Smooth muscle cell (in vitro differentiated cells): Measurements from ENCODE around the gene KRTAP4-16. TPM values are rescaled to one million over a fixed set of nuclear protein-coding genes. Genes with fewer than 3 reads are reported as not detected.

Experiments
- DNase-seq: peaks from one replicate; lab custom pipeline; 2025; ENCODE audit not compliant: unreplicated experiment; lab: John Stamatoyannopoulos, UW
- H2AFZ ChIP-seq: fragments of 200-600 bp; sonication (generic); 2 replicates; pipeline ENCODE4 v1.6.0; 2016; ENCODE audit warnings: antibody characterized with exemption, low read depth, mild to moderate bottlenecking
- H3F3A ChIP-seq: fragments of 200-600 bp; sonication (generic); 2 replicates; pipeline ENCODE4 v1.6.0; 2017; ENCODE audit warnings: antibody characterized with exemption, low read depth
- H3K27ac ChIP-seq: fragments of 200-600 bp; sonication (generic); 2 replicates; pipeline ENCODE4 v1.5.1; 2016; ENCODE audit warnings: low read depth, mild to moderate bottlenecking
- H3K27me3 ChIP-seq: fragments of 200-600 bp; sonication (generic); 2 replicates; pipeline ENCODE4 v1.6.1; 2016; ENCODE audit warnings: low read depth, mild to moderate bottlenecking
- H3K36me3 ChIP-seq: fragments of 200-600 bp; sonication (generic); 2 replicates; pipeline ENCODE4 v1.5.1; 2016; ENCODE audit warnings: low read depth
- H3K4me1 ChIP-seq: fragments of 200-600 bp; sonication (generic); 2 replicates; pipeline ENCODE4 v1.5.1; 2016; ENCODE audit warnings: low read depth
- H3K4me2 ChIP-seq: fragments of 200-600 bp; sonication (generic); 2 replicates; pipeline ENCODE4 v1.6.0; 2016; ENCODE audit warnings: mild to moderate bottlenecking
- H3K4me3 ChIP-seq: fragments of 200-600 bp; sonication (generic); 2 replicates; pipeline ENCODE4 v1.5.1; 2016; ENCODE audit warnings: mild to moderate bottlenecking
- H3K79me2 ChIP-seq: fragments of 200-600 bp; sonication (generic); 2 replicates; pipeline ENCODE4 v1.6.0; 2016; ENCODE audit warnings: low read depth, mild to moderate bottlenecking
- H3K9ac ChIP-seq: fragments of 200-600 bp; sonication (generic); 2 replicates; pipeline ENCODE4 v1.6.0; 2016; ENCODE audit warnings: low read depth
- H3K9me3 ChIP-seq: fragments of 200-600 bp; sonication (generic); replicated peaks from 2 replicates; pipeline ENCODE4 v1.5.1; 2016; ENCODE audit warnings: low read depth
- H4K20me1 ChIP-seq: fragments of 200-600 bp; sonication (generic); 2 replicates; pipeline ENCODE4 v1.6.0; 2016; ENCODE audit warnings: low read depth
- polyA plus RNA-seq: library from polyadenylated mRNA; unstranded; fragments of >200 nt; fragmentation: Nextera tagmentation; extraction: Ambion mirVana; gene quantifications from 2 replicates; pipeline ENCODE4 v1.2.1, GENCODE V29; 2016
- total RNA-seq: library from RNA; depleted of rRNA; stranded (reverse); fragments of >200 nt; gene quantifications from 2 replicates; pipeline ENCODE4 v1.2.3, GENCODE V29; 2014
- TF ChIP-seq, protein P1 (sequence below): fragments of 200-600 bp; sonication (generic); IDR thresholded peaks from 2 replicates; pipeline ENCODE4 v1.5.1; 2017; ENCODE audit warnings: borderline replicate concordance, mild to moderate bottlenecking, antibody characterized with exemption; ENCODE audit not compliant: insufficient read depth, poor library complexity, severe bottlenecking

The KRTAP4-16 gene
- total and polyA plus RNA-seq, 2 experiments from 2014 or later: not detected

DNA sequence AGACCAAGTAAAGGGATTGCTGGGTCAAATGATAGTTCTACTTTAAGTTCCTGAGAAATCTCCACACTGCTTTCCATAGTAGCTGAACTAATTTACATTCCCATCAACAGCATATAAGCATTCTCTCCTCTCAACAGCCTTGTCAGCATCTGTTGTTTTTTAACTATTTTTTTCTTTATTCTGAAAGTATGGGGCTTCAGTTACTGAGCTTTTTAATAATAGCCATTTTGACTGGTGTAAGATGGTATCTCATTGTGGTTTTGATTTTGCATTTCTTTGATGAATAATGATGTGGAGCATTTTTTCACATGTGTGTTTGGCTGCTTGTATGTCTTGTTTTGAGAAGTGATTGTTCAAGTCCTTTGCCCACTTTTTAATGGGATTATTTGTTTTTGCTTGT lies 49.4 kb downstream of the KRTAP4-16 start:
- TF ChIP-seq, protein P1, sequence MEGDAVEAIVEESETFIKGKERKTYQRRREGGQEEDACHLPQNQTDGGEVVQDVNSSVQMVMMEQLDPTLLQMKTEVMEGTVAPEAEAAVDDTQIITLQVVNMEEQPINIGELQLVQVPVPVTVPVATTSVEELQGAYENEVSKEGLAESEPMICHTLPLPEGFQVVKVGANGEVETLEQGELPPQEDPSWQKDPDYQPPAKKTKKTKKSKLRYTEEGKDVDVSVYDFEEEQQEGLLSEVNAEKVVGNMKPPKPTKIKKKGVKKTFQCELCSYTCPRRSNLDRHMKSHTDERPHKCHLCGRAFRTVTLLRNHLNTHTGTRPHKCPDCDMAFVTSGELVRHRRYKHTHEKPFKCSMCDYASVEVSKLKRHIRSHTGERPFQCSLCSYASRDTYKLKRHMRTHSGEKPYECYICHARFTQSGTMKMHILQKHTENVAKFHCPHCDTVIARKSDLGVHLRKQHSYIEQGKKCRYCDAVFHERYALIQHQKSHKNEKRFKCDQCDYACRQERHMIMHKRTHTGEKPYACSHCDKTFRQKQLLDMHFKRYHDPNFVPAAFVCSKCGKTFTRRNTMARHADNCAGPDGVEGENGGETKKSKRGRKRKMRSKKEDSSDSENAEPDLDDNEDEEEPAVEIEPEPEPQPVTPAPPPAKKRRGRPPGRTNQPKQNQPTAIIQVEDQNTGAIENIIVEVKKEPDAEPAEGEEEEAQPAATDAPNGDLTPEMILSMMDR: no peak
- H3K4me3 ChIP-seq: no peak overlapping the region
- H3K27ac ChIP-seq: no peak overlapping the region
- no peaks in the 10 kb centered on the region for H3K9me3 ChIP-seq
- no peaks in the 10 kb centered on the region for H3K36me3 ChIP-seq
- no peak overlapping the region for H3K9ac ChIP-seq
- H3K4me1 ChIP-seq: peaks cover 4% of the 10 kb centered on the region
- no peak overlapping the region for H2AFZ ChIP-seq
- H3K79me2 ChIP-seq: no peaks in the 10 kb centered on the region
- DNase-seq: no peak
- no peaks in the 10 kb centered on the region for H4K20me1 ChIP-seq
- H3K4me2 ChIP-seq: no peak overlapping the region
- H3K27me3 ChIP-seq: no peaks in the 10 kb centered on the region
- H3F3A ChIP-seq: no peaks in the 10 kb centered on the region

Other genes starting within 250 kb of the KRTAP4-16 start
Only the 30 nearest of the 39 such genes appear.
- gene KRT39, start 135.3 kb downstream of the KRTAP4-16 start, total RNA-seq: not detected in 2 replicates
- gene KRT39, start 135.3 kb downstream of the KRTAP4-16 start, polyA plus RNA-seq: not detected in 2 replicates
- not detected in 2 replicates for gene KRT40, start 117.9 kb downstream of the KRTAP4-16 start, total RNA-seq
- gene KRT40, start 117.9 kb downstream of the KRTAP4-16 start, polyA plus RNA-seq: not detected in 2 replicates
- gene KRTAP3-3, start 108.0 kb downstream of the KRTAP4-16 start, total RNA-seq: not detected in 2 replicates
- not detected in 2 replicates for gene KRTAP3-3, start 108.0 kb downstream of the KRTAP4-16 start, polyA plus RNA-seq
- gene KRTAP3-2, start 102.3 kb downstream of the KRTAP4-16 start, total RNA-seq: not detected in 2 replicates
- not detected in 2 replicates for gene KRTAP3-2, start 102.3 kb downstream of the KRTAP4-16 start, polyA plus RNA-seq
- gene KRTAP3-1, start 93.1 kb downstream of the KRTAP4-16 start, total RNA-seq: 0.49 and 1.5 TPM in 2 replicates
- gene KRTAP3-1, start 93.1 kb downstream of the KRTAP4-16 start, polyA plus RNA-seq: 0.29 and 1.8 TPM in 2 replicates
- 3.0 TPM in 1 of 2 replicates, not detected in the other for gene KRTAP1-5, start 75.0 kb downstream of the KRTAP4-16 start, total RNA-seq
- gene KRTAP1-5, start 75.0 kb downstream of the KRTAP4-16 start, polyA plus RNA-seq: 1.1 TPM in 1 of 2 replicates, not detected in the other
- gene KRTAP1-4, start 72.0 kb downstream of the KRTAP4-16 start, total RNA-seq: not detected in 2 replicates
- gene KRTAP1-4, start 72.0 kb downstream of the KRTAP4-16 start, polyA plus RNA-seq: not detected in 2 replicates
- gene KRTAP1-3, start 67.3 kb downstream of the KRTAP4-16 start, total RNA-seq: not detected in 2 replicates
- not detected in 2 replicates for gene KRTAP1-3, start 67.3 kb downstream of the KRTAP4-16 start, polyA plus RNA-seq
- gene KRTAP1-1, start 60.8 kb downstream of the KRTAP4-16 start, total RNA-seq: not detected in 2 replicates
- not detected in 2 replicates for gene KRTAP1-1, start 60.8 kb downstream of the KRTAP4-16 start, polyA plus RNA-seq
- not detected in 2 replicates for gene KRTAP2-1, start 54.9 kb downstream of the KRTAP4-16 start, total RNA-seq
- not detected in 2 replicates for gene KRTAP2-1, start 54.9 kb downstream of the KRTAP4-16 start, polyA plus RNA-seq
- gene KRTAP2-2, start 47.0 kb downstream of the KRTAP4-16 start, total RNA-seq: not detected in 2 replicates
- not detected in 2 replicates for gene KRTAP2-2, start 47.0 kb downstream of the KRTAP4-16 start, polyA plus RNA-seq
- 3.5 and 17.3 TPM in 2 replicates for gene KRTAP2-3, start 42.1 kb downstream of the KRTAP4-16 start, total RNA-seq
- 21.0 and 71.9 TPM in 2 replicates for gene KRTAP2-3, start 42.1 kb downstream of the KRTAP4-16 start, polyA plus RNA-seq
- not detected in 2 replicates for gene KRTAP2-4, start 36.3 kb downstream of the KRTAP4-16 start, total RNA-seq
- gene KRTAP2-4, start 36.3 kb downstream of the KRTAP4-16 start, polyA plus RNA-seq: 0.38 TPM in 1 of 2 replicates, not detected in the other
- not detected in 2 replicates for gene KRTAP4-7, start 18.1 kb downstream of the KRTAP4-16 start, total RNA-seq
- gene KRTAP4-7, start 18.1 kb downstream of the KRTAP4-16 start, polyA plus RNA-seq: not detected in 2 replicates
- not detected in 2 replicates for gene KRTAP4-8, start 4.1 kb downstream of the KRTAP4-16 start, total RNA-seq
- 0.56 TPM in 1 of 2 replicates, not detected in the other for gene KRTAP4-8, start 4.1 kb downstream of the KRTAP4-16 start, polyA plus RNA-seq
- 1.7 TPM in 1 of 2 replicates, not detected in the other for gene KRTAP4-9, start 3.2 kb upstream of the KRTAP4-16 start, total RNA-seq
- gene KRTAP4-9, start 3.2 kb upstream of the KRTAP4-16 start, polyA plus RNA-seq: not detected in 2 replicates
- not detected in 2 replicates for gene KRTAP4-11, start 16.2 kb upstream of the KRTAP4-16 start, total RNA-seq
- gene KRTAP4-11, start 16.2 kb upstream of the KRTAP4-16 start, polyA plus RNA-seq: not detected in 2 replicates
- not detected in 2 replicates for gene KRTAP4-12, start 22.0 kb upstream of the KRTAP4-16 start, total RNA-seq
- gene KRTAP4-12, start 22.0 kb upstream of the KRTAP4-16 start, polyA plus RNA-seq: not detected in 2 replicates
- not detected in 2 replicates for gene KRTAP4-6, start 38.3 kb upstream of the KRTAP4-16 start, total RNA-seq
- not detected in 2 replicates for gene KRTAP4-6, start 38.3 kb upstream of the KRTAP4-16 start, polyA plus RNA-seq
- gene KRTAP4-5, start 47.6 kb upstream of the KRTAP4-16 start, total RNA-seq: not detected in 2 replicates
- gene KRTAP4-5, start 47.6 kb upstream of the KRTAP4-16 start, polyA plus RNA-seq: not detected in 2 replicates
- not detected in 2 replicates for gene KRTAP4-4, start 58.5 kb upstream of the KRTAP4-16 start, total RNA-seq
- not detected in 2 replicates for gene KRTAP4-4, start 58.5 kb upstream of the KRTAP4-16 start, polyA plus RNA-seq
- gene KRTAP4-3, start 66.0 kb upstream of the KRTAP4-16 start, total RNA-seq: not detected in 2 replicates
- not detected in 2 replicates for gene KRTAP4-3, start 66.0 kb upstream of the KRTAP4-16 start, polyA plus RNA-seq
- not detected in 2 replicates for gene KRTAP4-2, start 76.0 kb upstream of the KRTAP4-16 start, total RNA-seq
- not detected in 2 replicates for gene KRTAP4-2, start 76.0 kb upstream of the KRTAP4-16 start, polyA plus RNA-seq
- not detected in 2 replicates for gene KRTAP4-1, start 82.7 kb upstream of the KRTAP4-16 start, total RNA-seq
- gene KRTAP4-1, start 82.7 kb upstream of the KRTAP4-16 start, polyA plus RNA-seq: not detected in 2 replicates
- gene KRTAP9-1, start 87.7 kb upstream of the KRTAP4-16 start, total RNA-seq: not detected in 2 replicates
- not detected in 2 replicates for gene KRTAP9-1, start 87.7 kb upstream of the KRTAP4-16 start, polyA plus RNA-seq
- gene KRTAP9-2, start 124.4 kb upstream of the KRTAP4-16 start, total RNA-seq: not detected in 2 replicates
- gene KRTAP9-2, start 124.4 kb upstream of the KRTAP4-16 start, polyA plus RNA-seq: not detected in 2 replicates
- not detected in 2 replicates for gene KRTAP9-3, start 130.2 kb upstream of the KRTAP4-16 start, total RNA-seq
- not detected in 2 replicates for gene KRTAP9-3, start 130.2 kb upstream of the KRTAP4-16 start, polyA plus RNA-seq
- gene KRTAP9-8, start 135.8 kb upstream of the KRTAP4-16 start, total RNA-seq: not detected in 2 replicates
- gene KRTAP9-8, start 135.8 kb upstream of the KRTAP4-16 start, polyA plus RNA-seq: not detected in 2 replicates
- not detected in 2 replicates for gene KRTAP9-4, start 147.5 kb upstream of the KRTAP4-16 start, total RNA-seq
- gene KRTAP9-4, start 147.5 kb upstream of the KRTAP4-16 start, polyA plus RNA-seq: not detected in 2 replicates
- gene KRTAP9-9, start 153.2 kb upstream of the KRTAP4-16 start, total RNA-seq: not detected in 2 replicates
- gene KRTAP9-9, start 153.2 kb upstream of the KRTAP4-16 start, polyA plus RNA-seq: not detected in 2 replicates